GM19035 (cell line): ENCODE results near the gene COPG1.
"Not testable (repeated sequence)": the region's sequence is repeated elsewhere in the genome, so short reads cannot be mapped to it uniquely, and the experiment has no call there.

ENCODE experiments used
- ATAC-seq: cut with Tn5 transposase; IDR thresholded peaks from one replicate; pipeline ENCODE4 v1.9.1; 2021; ENCODE audit not compliant: unreplicated experiment

COPG1 gene

DNA sequence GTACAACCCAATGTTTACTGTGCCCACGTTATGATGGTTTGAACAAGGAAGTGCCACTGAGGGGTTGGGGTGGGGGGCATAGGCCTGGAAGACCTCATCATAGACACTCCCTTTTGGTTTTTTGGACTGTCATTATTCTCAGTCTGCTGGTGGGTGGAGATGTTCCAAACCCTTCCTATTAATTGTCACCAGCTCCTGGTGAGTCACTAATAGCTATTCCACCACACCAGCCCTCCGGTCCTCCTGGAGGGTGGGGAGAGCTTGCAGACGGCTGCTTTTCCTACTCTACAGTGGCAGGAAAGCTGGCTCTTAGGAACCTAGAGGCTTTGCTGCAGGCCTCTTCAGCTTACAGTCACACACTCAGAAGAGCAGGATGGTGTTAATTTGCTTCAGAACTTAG lies 9.0 kb upstream of the COPG1 start:
- ATAC-seq: no peak

DNA sequence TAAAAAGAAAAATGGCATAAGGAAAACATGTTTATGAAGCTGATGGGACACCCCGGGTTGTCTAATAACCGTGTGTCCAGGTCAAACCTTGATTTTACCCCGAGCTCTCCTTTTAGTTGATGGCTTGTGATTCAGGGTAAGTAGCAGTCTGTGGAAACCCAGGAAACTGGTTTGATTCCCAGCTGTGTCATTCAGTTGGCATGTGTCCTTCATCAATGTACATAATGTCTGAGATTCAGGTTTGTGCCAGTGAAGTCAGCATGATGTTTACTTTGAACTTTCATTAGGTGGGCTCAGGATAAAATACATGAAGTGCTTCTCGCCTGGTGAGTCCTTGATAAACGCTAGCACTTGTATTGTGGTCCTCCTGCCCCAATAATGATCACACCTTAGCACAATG lies 4.3 kb upstream of the COPG1 start:
- ATAC-seq: no peak

DNA sequence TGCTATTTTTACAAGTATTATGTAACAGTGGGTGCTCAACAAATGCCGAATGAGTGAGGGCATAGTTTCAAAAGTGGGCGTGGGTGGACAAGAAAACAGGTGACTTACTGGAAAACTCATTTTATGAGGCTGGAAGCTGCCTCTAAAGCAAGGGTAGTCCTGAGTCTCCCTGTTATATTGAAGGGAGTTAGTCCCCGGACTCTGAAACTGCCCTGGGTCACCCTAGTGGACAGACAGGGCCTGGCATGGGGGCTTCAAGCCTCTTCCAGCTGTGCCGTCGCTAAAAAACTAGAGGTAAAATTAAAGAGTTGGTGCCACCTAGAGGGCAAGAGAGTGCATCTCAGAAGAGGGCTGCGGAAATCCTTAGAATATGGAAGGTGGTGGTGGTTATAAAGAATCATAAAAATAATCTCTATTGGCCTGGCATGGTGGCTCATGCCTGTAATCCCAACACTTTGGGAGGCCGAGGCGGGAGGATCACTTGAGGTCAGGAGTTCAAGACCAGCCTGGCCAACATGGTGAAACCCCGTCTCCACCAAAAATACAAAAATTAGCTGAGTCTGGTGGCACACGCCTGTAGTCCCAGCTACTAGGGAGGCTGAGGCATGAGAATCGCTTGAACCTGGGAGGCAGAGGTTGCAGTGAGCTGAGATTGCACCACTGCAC lies 3.6 kb upstream of the COPG1 start:
- ATAC-seq: not testable (repeated sequence)

DNA sequence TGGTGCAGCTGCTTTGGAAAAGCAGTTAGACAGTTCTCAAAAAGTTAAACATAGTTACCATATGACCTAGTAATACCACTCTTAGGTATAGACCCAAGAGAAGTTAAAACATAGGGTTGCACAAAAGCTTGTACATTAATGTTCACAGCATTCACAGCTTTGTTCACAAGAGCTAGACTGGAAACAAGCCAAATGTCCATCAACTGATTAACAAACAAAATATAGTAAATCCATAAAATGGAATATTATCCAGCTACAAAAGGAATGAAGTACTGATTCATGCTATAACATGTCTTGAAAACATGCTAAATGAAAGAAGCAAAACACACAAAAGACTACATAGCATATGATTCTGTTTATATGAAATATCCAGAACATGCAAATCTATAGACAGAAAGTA lies 2.8 kb upstream of the COPG1 start:
- no peak for ATAC-seq

DNA sequence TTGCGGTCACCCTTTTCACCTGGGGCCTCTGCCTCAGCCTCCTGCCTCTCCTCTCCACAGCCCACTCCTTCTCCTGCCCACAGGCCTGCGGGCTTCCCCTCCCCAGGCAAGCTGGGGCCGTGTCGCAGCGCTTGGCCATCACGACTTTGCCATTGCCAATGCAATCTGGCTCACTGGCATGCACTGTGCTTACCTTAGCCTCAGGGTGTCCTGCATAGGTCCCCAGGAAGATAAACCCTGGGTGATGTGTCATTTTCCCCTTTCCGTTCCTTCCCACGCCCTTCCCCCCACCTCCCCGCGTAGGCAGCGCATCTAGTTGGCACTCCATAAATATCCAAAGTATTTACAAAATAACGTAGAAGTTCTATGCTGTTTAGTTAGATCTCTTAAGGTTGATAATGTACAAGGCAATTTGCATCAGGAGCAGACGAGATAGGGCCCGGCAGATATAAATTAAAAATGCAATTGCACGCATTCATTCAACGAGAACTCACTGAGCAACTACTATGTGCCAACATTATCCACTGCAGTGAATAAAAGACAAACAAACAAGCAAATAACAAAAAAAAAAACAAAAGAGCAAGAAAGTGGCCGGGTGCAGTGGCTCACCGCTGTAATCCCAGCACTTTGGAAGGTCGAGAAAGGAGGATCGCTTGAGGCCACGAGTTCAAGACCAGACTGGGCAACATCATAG lies 973 bp upstream of the COPG1 start:
- no peak for ATAC-seq

DNA sequence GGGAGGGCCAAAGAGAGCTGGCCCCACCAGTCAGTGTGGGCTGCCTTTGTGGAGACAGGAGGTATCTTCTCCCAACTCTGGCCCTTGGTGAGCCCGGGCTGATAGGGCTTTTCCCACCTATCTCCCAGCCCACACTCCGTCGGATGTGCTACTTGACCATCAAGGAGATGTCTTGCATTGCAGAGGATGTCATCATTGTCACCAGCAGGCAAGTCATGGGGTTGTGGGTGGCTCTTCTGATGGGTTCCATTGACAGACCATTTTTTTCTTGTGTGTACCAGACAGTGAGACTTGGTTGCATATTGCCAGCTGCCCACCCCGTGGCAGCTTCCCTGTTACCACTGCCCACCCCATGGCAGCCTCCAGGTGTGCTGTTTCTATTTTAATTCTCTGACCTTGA lies 3.3 kb downstream of the COPG1 start:
- ATAC-seq: no peak

DNA sequence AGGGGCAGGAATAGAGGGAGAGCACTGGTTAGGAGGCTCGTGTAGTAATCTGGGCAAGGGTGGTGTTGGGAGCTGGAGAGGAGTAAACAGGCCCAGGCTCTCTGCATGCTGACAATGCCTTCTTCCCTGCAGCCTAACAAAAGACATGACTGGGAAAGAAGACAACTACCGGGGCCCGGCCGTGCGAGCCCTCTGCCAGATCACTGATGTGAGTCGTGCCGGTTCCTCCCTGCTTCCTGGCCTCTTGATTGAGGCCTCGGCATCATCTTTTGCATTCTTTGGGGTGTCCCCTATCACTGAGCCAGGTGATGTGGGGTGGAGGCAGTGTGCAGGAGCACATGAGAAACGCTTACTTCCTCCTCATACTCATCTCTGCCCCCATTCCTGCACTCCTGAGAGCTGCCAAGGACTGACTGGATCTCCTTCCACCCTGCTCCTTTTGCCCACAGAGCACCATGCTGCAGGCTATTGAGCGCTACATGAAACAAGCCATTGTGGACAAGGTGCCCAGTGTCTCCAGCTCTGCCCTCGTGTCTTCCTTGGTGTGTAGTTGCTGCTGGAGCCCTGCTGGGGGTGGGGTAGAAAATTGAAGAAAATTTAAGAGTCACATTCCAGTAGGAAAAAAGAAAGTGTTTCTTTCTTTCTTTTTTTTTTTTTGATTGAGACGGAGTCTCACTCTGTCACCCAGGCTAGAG lies 5.3 kb downstream of the COPG1 start:
- no peak for ATAC-seq

DNA sequence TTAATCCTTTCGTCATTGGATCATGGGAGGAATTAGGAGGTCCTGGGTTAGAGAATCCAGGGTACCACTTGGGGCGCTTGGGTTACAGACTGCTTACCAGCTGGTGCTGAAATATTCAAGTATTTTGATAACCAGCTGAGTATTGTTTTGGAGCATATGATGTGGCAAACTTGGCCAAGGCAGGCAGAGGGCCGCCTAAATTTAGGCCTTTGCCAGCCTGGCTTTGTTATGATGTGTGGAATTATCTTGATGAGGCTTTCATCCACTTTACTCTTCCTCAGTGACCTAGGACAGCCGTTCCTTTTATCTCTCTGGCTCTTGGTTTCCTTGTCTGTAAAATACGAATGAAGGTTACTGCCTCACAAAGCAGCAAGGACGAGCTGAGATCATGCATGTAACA lies 6.9 kb downstream of the COPG1 start:
- no peak for ATAC-seq

DNA sequence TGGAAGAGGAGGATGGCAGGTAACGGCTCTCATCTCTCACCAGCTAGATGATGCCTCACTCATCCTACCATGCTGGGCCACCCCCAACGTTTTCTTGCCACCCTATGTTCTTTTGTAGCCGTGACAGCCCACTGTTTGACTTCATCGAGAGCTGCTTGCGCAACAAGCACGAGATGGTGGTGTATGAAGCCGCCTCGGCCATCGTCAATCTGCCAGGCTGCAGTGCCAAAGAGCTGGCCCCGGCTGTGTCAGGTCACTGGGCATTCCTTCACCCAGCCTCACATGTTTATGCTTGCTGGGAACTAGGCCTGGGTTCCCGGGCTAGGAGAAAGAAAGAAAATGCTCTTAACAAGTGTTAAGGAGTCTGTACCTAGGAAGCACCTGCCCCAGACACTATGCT lies 8.2 kb downstream of the COPG1 start:
- no peak for ATAC-seq

DNA sequence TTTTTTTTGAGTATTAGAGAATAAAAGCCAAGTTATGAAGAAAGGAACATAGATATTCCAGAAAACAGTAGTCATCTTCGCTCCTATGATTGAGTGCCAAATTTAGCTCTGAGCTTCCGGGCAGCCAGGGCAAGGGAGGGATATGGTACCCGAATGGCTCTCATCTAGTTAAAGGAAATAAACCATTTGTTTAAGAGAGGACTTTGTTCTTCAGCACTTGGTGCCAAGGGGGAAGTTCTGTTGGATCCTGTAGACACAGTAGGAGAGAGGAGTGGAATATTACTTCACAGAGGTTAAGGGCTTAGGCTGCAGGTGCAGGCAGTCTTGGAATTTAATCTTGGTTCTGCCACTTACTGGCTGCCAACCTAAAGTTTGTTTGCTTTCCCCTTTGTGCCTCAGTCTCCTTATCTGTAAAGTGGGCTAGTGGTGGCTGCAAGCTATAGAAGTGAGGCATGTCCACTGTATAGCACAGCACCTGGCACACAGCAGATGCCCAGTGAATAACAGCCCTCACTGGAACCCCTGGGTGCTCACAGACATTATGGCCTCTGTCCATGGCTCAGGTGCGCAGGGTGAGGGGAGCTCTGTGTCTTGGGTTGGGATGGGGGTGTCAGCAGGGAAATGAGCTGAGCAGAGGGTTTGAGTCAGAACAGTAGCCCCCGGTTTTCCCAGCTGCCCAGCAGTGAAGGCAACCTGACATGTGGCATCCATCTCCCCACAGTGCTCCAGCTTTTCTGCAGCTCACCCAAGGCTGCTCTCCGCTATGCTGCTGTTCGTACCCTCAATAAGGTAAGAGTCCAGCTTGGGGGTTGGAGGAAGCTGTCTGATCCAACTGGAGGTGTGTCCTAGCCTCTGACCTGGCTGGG lies 10.4 kb downstream of the COPG1 start:
- ATAC-seq: no peak

DNA sequence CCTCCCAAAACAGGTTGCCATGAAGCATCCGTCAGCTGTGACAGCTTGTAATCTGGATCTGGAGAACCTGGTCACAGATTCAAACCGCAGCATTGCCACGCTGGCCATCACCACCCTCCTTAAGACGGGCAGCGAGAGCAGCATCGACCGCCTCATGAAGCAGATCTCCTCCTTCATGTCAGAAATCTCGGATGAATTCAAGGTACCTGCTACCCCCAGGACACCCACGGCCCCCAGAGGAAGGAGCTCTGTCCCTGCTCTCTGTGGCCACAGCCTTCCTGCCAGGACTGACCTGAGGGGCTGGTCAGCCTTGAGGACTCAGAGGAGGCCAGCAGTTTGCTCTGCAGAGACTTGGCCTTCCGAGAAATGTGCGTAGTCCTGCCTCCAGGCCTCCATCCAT lies 11.2 kb downstream of the COPG1 start:
- no peak for ATAC-seq

DNA sequence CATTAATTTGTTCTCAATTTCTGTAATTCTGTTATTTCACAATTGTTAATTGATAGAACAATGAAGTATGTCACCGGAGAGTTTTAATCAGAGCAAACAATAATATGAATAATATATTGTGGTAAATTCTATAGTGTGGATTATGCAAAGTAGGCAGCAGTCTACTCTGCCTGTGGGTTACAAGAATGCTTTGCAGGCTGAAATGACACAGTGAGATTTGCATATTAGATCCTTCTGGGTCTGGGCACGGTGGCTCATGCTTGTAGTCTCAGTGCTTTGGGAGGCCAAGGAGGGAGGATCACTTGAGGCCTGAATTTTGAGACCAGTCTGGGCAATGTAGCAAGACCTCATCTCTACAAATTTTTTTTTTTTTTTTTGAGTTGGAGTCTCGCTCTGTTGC lies 12.5 kb downstream of the COPG1 start:
- ATAC-seq: no peak

DNA sequence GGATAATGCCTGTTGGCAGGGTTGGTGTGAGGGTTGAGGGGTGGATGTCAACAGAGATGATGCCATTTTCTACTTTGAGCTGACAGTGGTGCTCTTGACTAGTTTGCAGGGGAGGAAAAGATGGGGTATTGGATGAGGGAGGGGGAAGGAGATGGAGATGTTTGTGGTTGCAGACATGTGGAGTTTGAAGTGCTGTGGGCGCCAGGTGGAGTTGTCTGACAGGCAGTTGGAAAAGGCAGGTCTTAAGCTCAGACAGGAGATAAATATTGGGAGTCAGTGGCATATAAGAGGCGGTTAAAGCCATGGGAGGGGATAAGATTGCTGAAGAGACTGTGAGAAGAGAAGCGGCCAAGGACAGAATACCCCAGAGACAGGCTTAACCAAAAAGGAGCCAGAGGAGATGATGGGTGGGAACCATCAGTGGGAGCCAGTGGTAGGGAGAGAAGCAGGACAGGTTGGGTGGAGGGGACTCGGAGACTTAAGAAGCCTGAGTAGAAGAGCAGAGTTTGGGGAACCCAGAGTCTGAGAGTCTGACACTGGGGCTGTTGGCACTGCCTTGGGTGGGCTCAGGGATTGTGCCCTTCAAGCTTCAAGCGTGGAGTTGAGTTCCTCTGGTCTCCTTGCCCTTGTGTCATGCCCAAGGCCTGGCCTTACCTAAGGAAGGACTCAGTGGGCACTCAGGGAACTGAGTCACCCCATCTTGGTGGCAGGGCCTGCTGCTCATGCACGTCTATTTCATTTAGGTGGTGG lies 13.9 kb downstream of the COPG1 start:
- ATAC-seq: no peak

DNA sequence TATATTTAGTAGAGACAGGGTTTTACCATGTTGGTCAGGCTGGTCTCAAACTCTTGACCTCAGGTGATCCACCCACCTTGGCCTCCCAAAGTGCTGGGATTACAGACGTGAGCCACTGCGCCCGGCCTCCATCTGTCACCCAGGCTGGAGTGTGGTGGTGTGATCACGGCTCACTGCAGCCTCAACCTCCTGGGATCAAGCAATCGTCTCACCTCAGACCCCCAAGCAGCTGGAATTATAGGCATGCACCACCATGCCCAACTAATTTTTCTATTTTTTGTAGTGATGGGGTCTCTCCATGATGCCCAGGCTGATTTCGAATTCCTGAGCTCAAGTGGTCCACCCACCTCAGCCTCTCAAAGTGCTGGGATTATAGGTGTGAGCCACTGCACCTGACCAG lies 15.6 kb downstream of the COPG1 start:
- ATAC-seq: not testable (repeated sequence)

DNA sequence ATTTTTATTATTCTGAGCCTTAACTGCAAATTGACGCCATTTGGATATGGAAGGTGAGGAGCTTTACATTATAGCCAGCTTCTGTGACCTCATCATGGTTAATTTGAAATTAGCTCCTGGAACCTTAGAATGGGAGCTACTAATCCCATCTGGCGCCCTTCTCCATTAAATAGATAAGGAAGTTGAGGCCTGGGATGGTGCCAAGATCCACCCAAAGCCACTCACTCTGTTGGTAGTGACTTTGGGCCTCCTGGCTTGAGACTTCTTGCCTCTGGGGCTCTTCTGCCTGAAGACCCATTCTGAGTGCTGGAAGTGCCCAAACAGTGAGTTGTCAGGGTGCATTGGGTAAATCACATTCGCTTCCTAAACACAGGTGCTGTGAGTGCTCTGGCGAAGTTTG lies 17.2 kb downstream of the COPG1 start:
- no peak for ATAC-seq

DNA sequence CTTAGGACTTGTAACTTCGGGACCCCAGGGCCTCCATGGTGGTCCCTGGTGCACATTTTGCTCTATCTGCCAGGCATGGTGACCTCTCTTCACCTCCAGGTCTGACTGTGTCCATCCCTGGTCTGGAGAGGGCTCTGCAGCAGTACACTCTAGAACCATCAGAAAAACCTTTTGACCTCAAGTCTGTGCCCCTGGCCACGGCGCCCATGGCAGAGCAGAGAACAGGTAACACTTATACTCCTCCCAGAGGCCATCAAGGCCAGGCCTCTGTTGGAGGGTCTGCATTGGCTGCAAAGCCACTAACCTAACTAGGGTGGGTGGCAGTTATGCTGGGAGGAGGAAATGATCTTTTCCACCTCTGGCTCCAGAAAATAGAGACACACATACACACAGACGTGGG lies 19.0 kb downstream of the COPG1 start:
- ATAC-seq: no peak

DNA sequence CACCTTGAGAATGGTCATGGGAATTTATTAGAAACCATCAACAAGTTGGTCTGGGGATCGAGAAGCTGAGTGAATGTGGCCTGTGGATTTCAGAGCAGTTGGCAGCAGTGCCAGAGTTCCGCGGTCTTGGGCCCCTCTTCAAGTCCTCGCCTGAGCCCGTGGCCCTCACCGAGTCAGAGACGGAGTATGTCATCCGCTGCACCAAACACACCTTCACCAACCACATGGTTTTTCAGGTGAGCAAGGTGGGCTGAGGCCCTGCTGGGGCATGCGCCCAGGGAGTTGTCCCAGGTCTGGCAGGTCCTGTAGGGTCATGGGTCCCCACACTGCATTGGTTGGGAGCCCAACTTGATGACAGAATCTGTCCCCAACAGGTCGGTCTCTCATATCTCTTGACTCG lies 22.3 kb downstream of the COPG1 start:
- no peak for ATAC-seq

DNA sequence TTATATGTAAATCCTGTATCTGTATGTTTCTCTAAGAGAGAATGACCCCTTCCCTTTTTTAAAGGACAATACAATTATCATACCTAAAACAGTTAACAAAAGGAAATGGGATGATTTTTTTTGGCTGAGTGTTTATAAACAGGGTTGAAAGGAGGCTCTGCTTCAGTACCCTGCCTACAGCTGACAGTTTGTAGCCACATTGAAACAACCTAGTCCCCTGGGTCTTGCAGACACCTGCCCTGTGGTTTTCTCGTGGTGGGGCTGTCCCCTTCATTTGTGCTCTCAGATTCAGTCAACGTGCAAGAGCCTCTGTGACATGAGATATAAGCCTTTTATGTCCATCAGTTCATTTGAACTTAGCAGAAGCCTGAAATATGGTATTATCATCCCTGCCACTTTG lies 27.0 kb downstream of the COPG1 start:
- peak; percentile 84 for ATAC-seq

DNA sequence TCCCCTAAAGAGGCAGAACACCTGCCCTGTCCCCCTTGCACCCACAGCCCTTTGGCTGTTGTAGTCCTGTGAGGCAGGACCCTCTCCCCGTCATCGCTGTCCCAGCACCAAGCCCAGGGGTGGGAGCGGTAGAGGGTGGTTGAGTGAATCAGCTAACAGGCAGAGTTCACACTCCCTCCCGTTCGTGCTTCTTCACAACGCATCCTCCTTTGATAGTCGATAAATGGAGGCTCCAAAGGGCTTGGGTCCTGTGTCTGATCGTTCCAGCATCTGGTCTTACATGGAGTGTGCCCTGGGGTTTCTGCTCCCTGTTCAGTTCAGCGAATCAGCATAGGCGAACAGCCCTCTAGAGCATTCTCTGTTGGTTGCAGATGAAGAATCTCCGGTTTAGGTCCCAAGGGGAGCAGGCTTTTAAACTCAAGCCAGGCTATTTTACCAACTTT lies 28.4 kb downstream of the COPG1 start:
- no peak for ATAC-seq

DNA sequence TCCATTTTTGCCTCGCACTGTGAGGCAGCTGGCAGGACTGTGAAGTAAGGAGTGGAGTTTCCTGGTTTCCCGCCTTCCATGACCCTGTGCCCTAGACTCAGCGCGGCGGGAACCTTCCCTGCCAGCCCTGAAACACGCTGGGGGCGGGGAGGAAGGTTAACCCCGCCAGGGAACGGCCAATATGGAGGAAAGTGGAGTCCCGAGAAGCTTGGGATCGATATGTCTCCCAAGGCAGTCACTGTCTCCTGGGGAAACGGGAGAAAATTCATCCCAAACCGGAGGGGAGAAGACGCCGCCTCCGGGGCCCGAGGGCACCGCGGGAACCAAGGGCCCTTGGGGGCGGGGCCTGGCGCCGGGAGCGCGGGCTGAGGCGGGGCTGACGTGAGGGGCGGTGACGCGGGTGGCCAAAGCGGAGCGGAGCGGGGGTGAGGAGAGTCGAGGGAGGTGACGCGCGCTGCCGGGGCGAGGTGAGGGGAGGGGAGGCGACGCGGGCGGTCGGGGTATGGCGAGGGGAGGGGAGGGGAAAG lies 29.1 kb downstream of the COPG1 start, which contains the start of gene HMCES:
TSS of gene HMCES (plus strand) at position 432 of the 527 bp plus-strand sequence. CDS start 863 bp downstream, outside the sequence.
- ATAC-seq: peak; percentile 49
